NCI-H1417 (cell line): Measurements from ENCODE around the gene RHCG.

Source experiments
- DNase-seq, 3 experiments: peaks; one replicate each; lab custom pipeline; 2025; lab: John Stamatoyannopoulos, UW

Gene RHCG

DNA sequence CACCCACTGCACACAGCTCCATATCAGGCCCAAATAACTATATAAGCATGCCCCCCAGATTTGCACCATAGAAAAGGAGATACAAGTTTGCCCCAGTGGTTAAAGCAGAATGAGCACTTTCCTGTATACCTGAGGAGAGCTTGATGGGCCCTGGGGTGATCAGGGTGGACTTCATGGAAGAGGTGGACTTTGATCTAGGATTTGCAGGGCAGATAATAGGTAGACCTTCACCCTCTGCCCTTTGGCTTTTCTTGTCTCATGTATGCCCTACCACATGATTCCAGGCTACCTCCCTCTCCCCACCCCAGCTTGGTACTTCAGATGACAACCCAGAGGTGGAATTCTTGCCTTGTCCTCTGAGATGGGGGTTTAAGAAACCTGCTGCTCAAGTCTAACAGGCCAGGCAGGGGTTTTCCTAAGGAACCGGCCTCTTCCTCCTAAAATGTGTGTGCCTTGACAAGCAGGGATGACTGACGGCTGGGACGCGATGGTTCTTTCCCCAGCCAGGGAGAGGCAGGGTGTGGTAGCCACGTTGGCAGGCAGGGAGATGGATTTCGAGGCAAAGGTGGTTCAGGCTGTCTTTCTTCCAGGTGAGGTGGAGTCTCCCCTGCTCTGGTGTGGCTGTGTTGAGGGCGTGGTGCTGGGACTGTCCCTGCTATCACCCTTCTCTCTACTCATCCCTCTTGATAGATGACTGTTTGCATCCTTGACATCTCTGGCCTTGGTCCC lies 6.6 kb upstream of the RHCG start:
- no peak for DNase-seq

DNA sequence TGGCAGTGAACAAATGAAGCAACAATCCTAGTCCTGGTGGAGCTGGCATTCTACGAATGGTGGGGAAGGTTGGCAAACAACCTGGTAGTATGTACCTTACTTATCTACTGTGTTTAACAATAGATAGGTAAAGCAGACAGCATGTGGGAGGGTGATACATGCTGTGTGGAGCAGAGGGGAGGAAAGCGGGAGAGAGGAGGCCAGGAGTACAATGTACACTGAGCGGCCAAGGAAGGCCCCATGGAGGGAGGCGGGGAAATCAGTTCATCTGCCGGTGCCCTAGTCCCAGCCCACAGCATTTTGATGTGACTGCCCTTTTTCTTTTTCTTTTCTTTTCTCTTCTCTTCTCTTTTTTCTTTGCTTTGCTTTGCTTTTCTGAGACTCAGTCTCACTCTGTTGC lies 5.3 kb upstream of the RHCG start:
- DNase-seq = no peak

- peak in 1 of 3 experiments; percentile 30 for DNase-seq
These were observed 4.3 kb upstream of the RHCG start for GRCh38 chr15:89500397-89501270.

- DNase-seq = no peak
These were observed 2.8 kb upstream of the RHCG start for GRCh38 chr15:89499156-89499555.

DNA sequence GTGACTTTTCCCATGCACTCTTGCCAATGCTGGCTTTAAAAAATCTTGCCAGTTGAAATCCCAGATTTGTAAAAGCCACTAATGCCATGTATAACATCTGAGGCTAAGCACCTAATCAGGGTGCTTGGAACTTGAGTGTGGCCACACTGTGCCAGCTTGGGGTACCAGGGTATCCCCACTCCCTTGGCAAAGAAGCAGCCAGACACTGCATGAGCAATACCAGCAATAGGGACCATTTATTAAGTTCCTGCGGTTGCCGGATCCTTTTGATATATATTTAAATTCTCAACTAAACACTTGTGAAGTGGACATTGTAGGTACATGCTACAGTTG lies 2.2 kb upstream of the RHCG start:
- no peak for DNase-seq

GRCh38 chr15:89497231-89497630 lies 848 bp upstream of the RHCG start:
- DNase-seq = no peak

DNA sequence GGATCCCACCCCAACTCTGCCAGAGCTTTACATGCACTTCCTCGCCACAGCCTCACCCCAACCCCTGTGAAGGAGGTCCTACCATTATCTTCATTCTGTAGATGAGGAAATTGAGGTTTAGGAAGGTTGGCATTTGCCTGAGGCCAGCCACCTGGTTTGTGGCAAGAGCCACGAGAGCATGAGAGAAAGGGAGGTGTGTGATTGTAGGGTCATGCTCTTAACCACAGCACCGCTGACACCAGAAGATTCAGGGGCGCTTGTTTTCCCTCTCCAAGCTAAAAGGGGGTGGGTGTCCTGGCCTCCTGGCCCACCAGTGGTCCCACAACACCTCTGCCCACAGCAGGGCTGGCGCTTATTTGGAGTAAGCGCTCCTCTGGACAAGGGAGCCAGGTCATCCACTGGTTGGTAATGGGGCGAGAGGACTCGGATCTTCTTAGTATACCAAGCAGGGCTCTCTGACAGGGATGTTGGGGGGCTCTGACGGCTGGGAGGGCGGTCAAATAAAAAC lies 691 bp downstream of the RHCG start:
- no peak for DNase-seq

DNA sequence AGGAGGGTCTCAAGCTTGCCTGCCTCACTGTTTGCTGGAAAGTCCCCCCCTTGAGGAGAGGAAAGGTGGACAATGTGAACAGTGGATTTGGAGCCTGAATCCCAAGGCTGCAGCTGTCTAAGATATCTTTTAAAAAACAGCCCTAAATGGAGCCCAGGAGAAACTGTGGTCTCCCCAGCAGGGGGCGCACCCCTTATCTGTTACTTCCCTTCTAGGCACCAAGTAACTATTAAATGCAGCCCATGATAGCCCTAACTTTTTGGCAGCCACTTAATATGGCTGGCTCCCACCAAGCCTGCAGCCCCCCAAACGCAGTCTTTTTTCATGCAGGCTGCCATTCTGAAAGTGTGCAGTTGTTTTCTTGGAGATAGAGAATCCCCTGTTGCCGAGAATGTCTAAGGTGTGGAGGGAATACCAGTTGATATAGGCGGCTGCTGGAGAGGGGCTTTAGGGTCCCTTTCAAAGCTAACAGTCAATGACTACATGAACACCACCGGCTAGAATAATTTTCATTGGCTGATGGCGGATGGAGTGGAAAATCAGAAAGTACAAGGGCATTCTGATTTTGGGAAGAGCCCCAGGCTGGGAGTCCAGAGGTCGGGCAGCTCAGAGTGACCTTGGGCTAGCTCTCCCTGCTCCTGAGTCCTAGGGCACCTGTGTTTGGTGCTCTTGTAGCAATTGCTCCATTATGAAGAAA lies 1.3 kb downstream of the RHCG start:
- DNase-seq = no peak

GRCh38 chr15:89494031-89494430 lies 2.4 kb downstream of the RHCG start:
- no peak for DNase-seq

DNA sequence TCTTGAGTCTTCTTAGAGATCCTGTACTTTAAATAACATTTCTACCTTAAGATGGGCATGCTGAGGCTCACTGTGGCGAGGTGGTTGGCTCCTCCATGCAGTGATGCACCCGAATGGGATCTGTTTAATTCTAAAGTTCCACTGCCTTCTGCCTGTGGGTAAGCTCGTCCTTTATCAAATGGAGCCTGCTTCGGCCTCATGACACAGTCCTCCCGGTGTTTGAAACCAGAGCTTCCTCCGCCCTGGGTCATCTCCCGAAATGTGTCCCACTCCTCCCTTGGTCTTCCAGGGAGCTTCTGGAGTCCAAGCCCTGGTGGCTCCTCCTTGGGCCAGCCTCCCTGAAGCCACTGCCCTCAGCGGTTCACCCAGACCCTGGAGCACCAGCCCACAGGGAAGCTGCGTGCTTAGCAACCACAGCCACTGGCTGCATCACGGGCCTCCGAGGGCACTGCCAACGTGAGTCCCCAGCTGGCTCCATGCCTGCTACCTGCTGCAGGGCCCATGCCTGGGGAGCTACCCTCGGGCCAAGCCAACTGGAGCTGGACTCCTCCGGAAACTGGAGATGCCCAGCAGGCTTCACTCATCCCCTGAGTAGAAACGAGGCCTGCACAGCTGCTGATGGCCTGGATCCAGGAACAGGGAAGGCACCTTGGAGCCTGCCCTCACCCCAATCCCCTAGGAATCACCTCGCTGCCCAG lies 3.3 kb downstream of the RHCG start:
- DNase-seq = no peak

DNA sequence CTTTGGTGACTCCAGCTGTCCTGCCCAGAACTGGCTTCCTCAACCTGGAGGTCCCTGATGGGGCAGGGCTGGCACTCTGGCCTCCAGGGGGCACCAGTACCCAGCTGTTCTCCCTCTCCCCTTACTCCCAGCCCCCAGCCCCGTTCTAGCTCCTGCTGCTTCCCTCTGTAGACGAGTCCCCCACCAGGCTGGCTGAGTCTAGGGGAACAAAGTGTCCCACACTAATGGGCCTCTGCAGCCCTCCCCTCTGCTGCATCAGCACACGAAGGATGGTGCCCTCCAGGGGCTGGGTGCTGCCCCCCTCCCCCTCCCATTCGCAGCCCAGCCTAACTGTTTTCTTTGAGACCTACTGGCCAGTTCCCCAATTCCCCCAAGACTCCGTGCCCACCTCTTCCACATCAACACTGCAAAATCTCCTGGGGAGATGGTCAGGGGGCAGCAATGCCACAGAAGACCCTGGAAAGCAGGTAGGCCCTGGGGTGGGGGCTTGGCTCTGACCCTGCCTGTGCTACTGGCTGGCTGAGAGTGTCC lies 4.2 kb downstream of the RHCG start:
- no peak for DNase-seq

GRCh38 chr15:89490814-89491315 lies 5.5 kb downstream of the RHCG start:
- no peak for DNase-seq

- DNase-seq = no peak
These were observed 6.1 kb downstream of the RHCG start for GRCh38 chr15:89490081-89490813.

DNA sequence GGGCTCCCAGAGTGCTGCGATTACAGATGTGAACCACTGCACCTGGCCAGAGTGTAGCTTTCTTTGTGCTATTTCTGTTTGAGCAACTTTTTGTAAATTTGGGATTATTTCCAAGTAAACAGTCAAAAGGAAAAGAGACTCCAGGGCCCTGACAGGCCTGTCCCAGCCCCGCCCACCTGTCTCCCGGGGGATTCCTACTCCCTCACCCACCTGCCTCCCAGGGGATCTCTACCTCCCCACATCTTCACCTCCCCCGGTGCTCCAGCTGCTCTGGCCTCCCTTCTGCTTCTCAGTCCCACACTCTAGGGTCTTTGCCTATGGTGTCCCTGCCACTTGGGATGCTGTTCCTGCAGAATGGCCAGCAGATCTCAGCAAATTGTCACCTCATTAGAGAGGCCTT lies 7.0 kb downstream of the RHCG start:
- peak in 1 of 3 experiments; percentile 30 for DNase-seq

- no peak for DNase-seq
These were observed 8.6 kb downstream of the RHCG start for GRCh38 chr15:89487791-89488190.

DNA sequence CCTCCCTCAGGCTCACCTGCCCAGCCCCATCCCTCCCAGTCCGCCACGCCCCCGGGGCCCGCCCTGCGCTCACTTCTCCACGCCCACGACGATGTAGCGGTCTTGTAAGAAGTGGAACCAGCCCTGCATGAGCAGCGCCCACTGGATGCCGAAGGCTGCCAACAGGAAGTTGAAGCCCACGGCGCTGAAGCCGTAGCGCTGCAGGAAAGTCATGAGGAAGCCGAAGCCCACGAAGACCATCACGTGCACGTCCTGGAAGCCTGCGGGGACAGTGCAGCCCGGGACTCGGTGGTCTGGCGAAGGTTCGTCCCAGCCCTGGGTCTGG lies 9.7 kb downstream of the RHCG start:
- no peak for DNase-seq

DNA sequence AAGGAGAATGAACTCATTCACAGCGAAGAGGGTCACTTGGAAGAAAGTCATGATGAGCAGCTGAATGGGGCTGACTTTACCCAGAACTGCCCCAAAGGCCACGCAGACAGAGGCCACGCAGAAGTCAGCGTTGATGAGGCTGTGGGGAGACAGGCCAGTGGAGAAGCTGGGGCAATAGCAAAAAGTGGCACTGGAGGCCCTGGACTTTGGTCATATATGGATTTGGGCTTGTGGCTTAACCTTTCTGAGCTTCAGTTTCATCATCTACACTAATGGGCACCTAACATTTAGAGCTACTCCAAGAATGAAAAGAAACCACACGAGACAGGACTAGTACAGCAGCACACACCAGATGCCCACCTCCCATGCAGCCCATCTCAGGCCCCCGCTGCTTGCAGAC lies 13.3 kb downstream of the RHCG start:
- no peak for DNase-seq

- DNase-seq = no peak
These were observed 14.2 kb downstream of the RHCG start for GRCh38 chr15:89482139-89482538.

GRCh38 chr15:89480505-89480904 lies 15.9 kb downstream of the RHCG start:
- no peak for DNase-seq

GRCh38 chr15:89479173-89479572 lies 17.2 kb downstream of the RHCG start:
- no peak for DNase-seq
